RWPE2 (cell line): ENCODE measurements around the gene CENPM.

Experiments
- ATAC-seq: fragments of 200-7000 bp; cut with Tn5 transposase; 3 replicates; pipeline ENCODE4 v1.9.1; 2021; ENCODE audit warnings: low read depth
- DNase-seq: peaks from one replicate; pipeline ENCODE4 v3.0.0-alpha.2; 2020; ENCODE audit warnings: low spot score
- H3K27ac ChIP-seq: fragments of 450-650 bp; 2 replicates; pipeline ENCODE4 v1.5.1; 2017; ENCODE audit warnings: mild to moderate bottlenecking; ENCODE audit not compliant: poor library complexity, severe bottlenecking
- H3K27me3 ChIP-seq: fragments of 250-450 bp; sonication (Bioruptor Pico); 2 replicates; pipeline ENCODE4 v1.5.1; 2021; ENCODE audit warnings: mild to moderate bottlenecking, moderate library complexity; ENCODE audit not compliant: insufficient read depth, poor library complexity, severe bottlenecking
- H3K36me3 ChIP-seq: fragments of 250-450 bp; sonication (Bioruptor Pico); 2 replicates; pipeline ENCODE4 v1.5.1; 2020; ENCODE audit warnings: low read depth, mild to moderate bottlenecking, moderate library complexity
- H3K4me1 ChIP-seq: fragments of 250-450 bp; sonication (Bioruptor Pico); 2 replicates; pipeline ENCODE4 v1.5.1; 2021; ENCODE audit warnings: mild to moderate bottlenecking, moderate library complexity; ENCODE audit not compliant: insufficient read depth, poor library complexity, severe bottlenecking
- H3K4me3 ChIP-seq: fragments of 250-450 bp; sonication (Bioruptor Pico); 2 replicates; pipeline ENCODE4 v1.5.1; 2021; ENCODE audit warnings: mild to moderate bottlenecking, moderate library complexity; ENCODE audit not compliant: severe bottlenecking
- H3K9me3 ChIP-seq: fragments of 250-450 bp; sonication (Bioruptor Pico); 2 replicates; pipeline ENCODE4 v1.5.1; 2021; ENCODE audit warnings: mild to moderate bottlenecking, moderate library complexity; ENCODE audit not compliant: severe bottlenecking
- CTCF ChIP-seq: fragments of 450-650 bp; IDR thresholded peaks from one replicate; pipeline ENCODE4 v1.5.1; 2017; ENCODE audit warnings: mild to moderate bottlenecking, moderate library complexity; ENCODE audit not compliant: poor library complexity, severe bottlenecking

The CENPM gene

GRCh38 chr22:41893591-41894375 is 53.2 kb downstream of the CENPM start:
- ATAC-seq (no peak), DNase-seq (no peak)
- Histone ChIP-seq H3K9me3 (no peaks in the 10 kb centered on the region), H3K27me3 (no peaks in the 10 kb centered on the region), H3K4me1 (no peaks in the 10 kb centered on the region), H3K4me3 (no peak overlapping the region), H3K27ac (no peak overlapping the region), H3K36me3 (peaks cover 95% of the 10 kb centered on the region)
- no peak for TF ChIP-seq CTCF

- Histone ChIP-seq H3K4me3 (no peak overlapping the region), H3K9me3 (no peaks in the 10 kb centered on the region), H3K27me3 (no peaks in the 10 kb centered on the region), H3K36me3 (peaks cover 95% of the 10 kb centered on the region), H3K27ac (no peak overlapping the region), H3K4me1 (no peaks in the 10 kb centered on the region)
- no peak for TF ChIP-seq CTCF
- no peak for ATAC-seq
- DNase-seq, result no peak
Observed at GRCh38 chr22:41892721-41893120, 54.2 kb downstream of the CENPM start.

GRCh38 chr22:41891407-41891806 is 55.5 kb downstream of the CENPM start:
- ATAC-seq, result no peak
- H3K4me1 ChIP-seq, result no peaks in the 10 kb centered on the region
- H3K4me3 ChIP-seq, result no peak overlapping the region
- H3K9me3 ChIP-seq, result no peaks in the 10 kb centered on the region
- no peak for TF ChIP-seq CTCF
- no peaks in the 10 kb centered on the region for H3K27me3 ChIP-seq
- peaks cover 95% of the 10 kb centered on the region for H3K36me3 ChIP-seq
- no peak overlapping the region for H3K27ac ChIP-seq
- no peak for DNase-seq
